B cell (primary cell): ENCODE data around the gene POFUT2. TPM values are rescaled to one million over a fixed set of nuclear protein-coding genes. Genes with fewer than 3 reads are reported as not detected.

Experiments
- ATAC-seq: fragments of 200-7000 bp; cut with Tn5 transposase; one replicate; pipeline ENCODE4 v1.10.0; 2021; ENCODE audit warnings: low read depth, mild to moderate bottlenecking, moderate number of reproducible peaks, moderate library complexity
- CTCF ChIA-PET: fragments of 350-600 bp; sonication (Branson Sonifier 250); formaldehyde crosslinking; loops from one replicate; lab custom pipeline; 2021; ENCODE audit warnings: antibody characterized with exemption, inconsistent platforms; lab: Charles Lee
- POLR2A ChIA-PET: fragments of 350-600 bp; sonication (Branson Sonifier 250); formaldehyde crosslinking; loops from one replicate; lab custom pipeline; 2021; ENCODE audit warnings: antibody characterized with exemption; lab: Charles Lee
- DNase-seq: peaks from one replicate; pipeline ENCODE4 v3.0.0; 2013
- H2AFZ ChIP-seq: 2 replicates; pipeline ENCODE4 v1.6.1; 2012; ENCODE audit warnings: mild to moderate bottlenecking, low read depth, low read length; ENCODE audit not compliant: insufficient read depth, poor library complexity, severe bottlenecking
- H3K27ac ChIP-seq, 2 donors: 1 replicate in 1 of 2; 2 replicates in 1 of 2; pipeline ENCODE4 v1.5.1; 2012 to 2013; ENCODE audit warnings: low read length in 2 of 2, mild to moderate bottlenecking in 2 of 2, moderate library complexity in 1 of 2
- H3K27me3 ChIP-seq, 4 experiments: fragments of 200-600 bp in 1 of 4; sonication (generic) in 1 of 4; replicated peaks in 1 of 4; 1 replicate in 2 of 4; 2 replicates in 2 of 4; pipeline versions ENCODE4 v1.6.1 to v1.7.0; 2013 to 2016; ENCODE audit warnings: low read length in 3 of 4, mild to moderate bottlenecking in 2 of 4, mixed read lengths in 1 of 4, moderate library complexity in 1 of 4; ENCODE audit not compliant: insufficient read depth in 4 of 4, control insufficient read depth in 3 of 4; ENCODE audit errors: control extremely low read depth in 1 of 4
- H3K36me3 ChIP-seq, 2 experiments: replicated peaks in 1 of 2; 1 replicate in 1 of 2; 2 replicates in 1 of 2; pipeline versions ENCODE4 v1.6.1 to v1.7.1; 2013; ENCODE audit warnings: low read length in 1 of 2; ENCODE audit not compliant: insufficient read depth in 2 of 2, control insufficient read depth in 1 of 2; ENCODE audit errors: control extremely low read depth in 1 of 2, extremely low read depth in 1 of 2
- H3K4me1 ChIP-seq, 2 donors: fragments of 200-600 bp in 1 of 2; sonication (generic) in 1 of 2; 1 replicate in 1 of 2; 2 replicates in 1 of 2; pipeline versions ENCODE4 v1.5.1 to v1.6.1; 2013 to 2017; ENCODE audit warnings: low read length in 2 of 2; ENCODE audit not compliant: control insufficient read depth in 2 of 2, insufficient read depth in 2 of 2
- H3K4me2 ChIP-seq: replicated peaks from 2 replicates; pipeline ENCODE3; 2012; ENCODE audit warnings: mild to moderate bottlenecking, low read depth, low read length; ENCODE audit not compliant: poor library complexity, severe bottlenecking
- H3K4me3 ChIP-seq, 5 experiments: fragments of 200-600 bp in 1 of 5; sonication (generic) in 1 of 5; 1 replicate in 3 of 5; 2 replicates in 2 of 5; pipeline versions ENCODE4 v1.5.1 to v1.7.0; 2011 to 2016; ENCODE audit warnings: low read length in 4 of 5, mild to moderate bottlenecking in 4 of 5, low read depth in 2 of 5, control low read depth in 1 of 5, moderate library complexity in 1 of 5; ENCODE audit not compliant: insufficient read depth in 1 of 5; ENCODE audit errors: control extremely low read depth in 1 of 5, extremely low read depth in 1 of 5
- H3K79me2 ChIP-seq: fragments of 200-600 bp; sonication (generic); one replicate; pipeline ENCODE4 v1.6.0; 2016; ENCODE audit warnings: low read length; ENCODE audit not compliant: control insufficient read depth, insufficient read depth
- H3K9ac ChIP-seq: fragments of 200-600 bp; sonication (generic); 2 replicates; pipeline ENCODE4 v1.6.1; 2017; ENCODE audit warnings: mild to moderate bottlenecking, low read length, moderate library complexity
- H3K9me3 ChIP-seq, 3 donors: one replicate each; pipeline versions ENCODE4 v1.6.1 to v1.7.1; 2013; ENCODE audit warnings: low read length in 2 of 3; ENCODE audit not compliant: control insufficient read depth in 2 of 3, insufficient read depth in 1 of 3; ENCODE audit errors: control extremely low read depth in 1 of 3
- H4K20me1 ChIP-seq: 2 replicates; pipeline ENCODE4 v1.6.0; 2012; ENCODE audit warnings: mild to moderate bottlenecking, low read length; ENCODE audit not compliant: insufficient read depth, control insufficient read depth, poor library complexity, severe bottlenecking
- H3K27ac Mint-ChIP-seq: one replicate; pipeline ENCODE4 v1.8.0; 2021; ENCODE audit warnings: mixed read lengths
- H3K27me3 Mint-ChIP-seq: one replicate; pipeline ENCODE4 v1.8.0; 2021; ENCODE audit warnings: mixed read lengths
- H3K4me1 Mint-ChIP-seq: one replicate; pipeline ENCODE4 v1.8.0; 2021; ENCODE audit warnings: mixed read lengths
- H3K4me3 Mint-ChIP-seq: one replicate; pipeline ENCODE4 v1.8.0; 2021; ENCODE audit warnings: mixed read lengths
- H3K9me3 Mint-ChIP-seq: one replicate; pipeline ENCODE4 v1.8.0; 2022; ENCODE audit warnings: mixed read lengths; ENCODE audit not compliant: insufficient read depth
- CTCF ChIP-seq: fragments of 200-600 bp; IDR thresholded peaks from one replicate; pipeline ENCODE4 v1.8.0; 2022; ENCODE audit warnings: antibody characterized with exemption, mild to moderate bottlenecking
- EZH2 ChIP-seq: IDR thresholded peaks from 2 replicates; pipeline ENCODE4 v1.6.1; 2012; ENCODE audit warnings: borderline replicate concordance, low read depth, mild to moderate bottlenecking, moderate library complexity, low read length; ENCODE audit not compliant: insufficient read depth, poor library complexity, severe bottlenecking
- WGBS: methylation state at CpG from one replicate; pipeline ENCODE4 v1.1.5; 2013; ENCODE audit warnings: missing lambda C conversion rate; ENCODE audit not compliant: insufficient coverage; 5-methylcytosine and 5-hydroxymethylcytosine counted together
- intact Hi-C: fragments of 100-400 bp; cut with micrococcal nuclease; formaldehyde crosslinking; loops from one replicate; pipeline ENCODE4 v1.10.0; 2022
- polyA plus RNA-seq: library from polyadenylated mRNA; depleted of rRNA; stranded (reverse); fragments of >200 nt; gene quantifications from 2 replicates; pipeline ENCODE4 v1.2.3, GENCODE V29; 2012
- total RNA-seq, 2 donors: library from RNA; stranded (reverse); fragments of 120-200 nt in 1 of 2; gene quantifications; 1 replicate in 1 of 2; 2 replicates in 1 of 2; pipeline versions ENCODE4 v1.2.3 to v1.2.4, GENCODE V29; 2013 to 2022

Gene POFUT2
- total and polyA plus RNA-seq, 2 donors (not counting 1 experiment from before 2014, with no cell fraction given) = 38.3 to 41.8 TPM

- Histone ChIP-seq H4K20me1 (no peaks in the 10 kb centered on the region), H3K4me2 (no peak overlapping the region), H3K27ac (no peak overlapping the region), H3K4me1 (peaks cover 9 to 10% of the 10 kb centered on the region in 2 donors), H3K4me3 (no peak overlapping the region), H3K9ac (no peak overlapping the region), H3K27me3 (peaks cover 0 to 60% (median under 1%) of the 10 kb centered on the region in 4 experiments), H3K79me2 (no peaks in the 10 kb centered on the region), H3K36me3 (no peaks in the 10 kb centered on the region), H2AFZ (no peak overlapping the region), H3K9me3 (no peaks in the 10 kb centered on the region)
- Mint-ChIP-seq H3K27me3 (peaks cover 34% of the 10 kb centered on the region), H3K4me1 (peaks cover 8% of the 10 kb centered on the region), H3K27ac (no peak overlapping the region), H3K9me3 (no peaks in the 10 kb centered on the region), H3K4me3 (no peak overlapping the region)
- DNase-seq (no peak), ATAC-seq (no peak)
- ChIA-PET POLR2A (no interaction called here), CTCF (no interaction called here)
- TF ChIP-seq CTCF = no peak
- TF ChIP-seq EZH2 = no peak
- WGBS = 89% methylated on average over 24 of the region's 24 CpGs
- intact Hi-C loops = no loop called here
Measured at GRCh38 chr21:45318556-45319404, 31.1 kb upstream of the POFUT2 start.

- H3K27me3 Mint-ChIP-seq = peaks cover 40% of the 10 kb centered on the region
- peaks cover 0 to 54% (median under 1%) of the 10 kb centered on the region in 4 experiments for H3K27me3 ChIP-seq
- POLR2A ChIA-PET = no interaction called here
- H4K20me1 ChIP-seq = no peaks in the 10 kb centered on the region
- no peak overlapping the region for H3K4me2 ChIP-seq
- H3K79me2 ChIP-seq = no peaks in the 10 kb centered on the region
- intact Hi-C loops = no loop called here
- CTCF ChIA-PET = no interaction called here
- H3K4me1 ChIP-seq = peaks cover 9 to 10% of the 10 kb centered on the region in 2 donors
- H3K4me3 Mint-ChIP-seq = no peak overlapping the region
- H3K9ac ChIP-seq = no peak overlapping the region
- H3K27ac Mint-ChIP-seq = no peak overlapping the region
- H3K9me3 Mint-ChIP-seq = no peaks in the 10 kb centered on the region
- no peak overlapping the region for H3K4me3 ChIP-seq
- H3K27ac ChIP-seq = no peak overlapping the region
- no peaks in the 10 kb centered on the region for H3K36me3 ChIP-seq
- H2AFZ ChIP-seq = no peak overlapping the region
- whole genome bisulfite sequencing = 71% methylated on average over 6 of the region's 7 CpGs
- peaks cover 8% of the 10 kb centered on the region for H3K4me1 Mint-ChIP-seq
- no peak for TF ChIP-seq CTCF
- no peak for TF ChIP-seq EZH2
- DNase-seq (no peak), ATAC-seq (no peak)
- H3K9me3 ChIP-seq = no peaks in the 10 kb centered on the region
Measured at GRCh38 chr21:45318146-45318555, 30.5 kb upstream of the POFUT2 start.
